GM21737 (cell line): Measurements from ENCODE around the gene RBKS.

Experiments used
- ATAC-seq: cut with Tn5 transposase; IDR thresholded peaks from one replicate; pipeline ENCODE4 v1.9.1; 2021; ENCODE audit warnings: mild to moderate bottlenecking, moderate library complexity; ENCODE audit not compliant: unreplicated experiment

Gene RBKS

GRCh38 chr2:27738349-27739057 is 151.7 kb downstream of the RBKS start:
- ATAC-seq, result no peak

GRCh38 chr2:27737676-27738348 is 152.4 kb downstream of the RBKS start:
- no peak for ATAC-seq

GRCh38 chr2:27736890-27737204 is 153.3 kb downstream of the RBKS start:
- no peak for ATAC-seq

GRCh38 chr2:27736031-27736889 is 153.9 kb downstream of the RBKS start:
- no peak for ATAC-seq

GRCh38 chr2:27735263-27735904 is 154.8 kb downstream of the RBKS start:
- ATAC-seq, result no peak

GRCh38 chr2:27734305-27734704 is 155.9 kb downstream of the RBKS start:
- ATAC-seq, result no peak
